Suprapubic skin (tissue), 4 donors: ENCODE results near the gene IL6ST.
"Not testable (repeated sequence)": the region's sequence is repeated elsewhere in the genome, so short reads cannot be mapped to it uniquely, and the experiment has no call there.

Experiments
- EP300 ChIP-seq: sonication (generic); formaldehyde crosslinking; IDR thresholded peaks from one replicate; pipeline ENCODE4 v1.6.1; 2017; ENCODE audit warnings: antibody characterized with exemption
- POLR2A ChIP-seq, 2 donors: fragments of 450-650 bp; IDR thresholded peaks; one replicate each; pipeline ENCODE4 v1.6.1; 2017; ENCODE audit warnings: antibody characterized with exemption in 2 of 2, mild to moderate bottlenecking in 2 of 2, moderate library complexity in 2 of 2
- POLR2AphosphoS5 ChIP-seq, 3 donors: sonication (generic); formaldehyde crosslinking; IDR thresholded peaks; one replicate each; pipeline ENCODE4 v1.6.1; 2017; ENCODE audit warnings: antibody characterized with exemption in 3 of 3
- TF ChIP-seq, protein P1 (sequence below), 2 donors: fragments of 200-600 bp in 1 of 2; fragments of 450-650 bp in 1 of 2; sonication (generic) in 1 of 2; IDR thresholded peaks; one replicate each; pipeline ENCODE4 v1.5.1; 2016 to 2019; ENCODE audit warnings: antibody characterized with exemption in 2 of 2, mild to moderate bottlenecking in 1 of 2, moderate library complexity in 1 of 2

DNA sequence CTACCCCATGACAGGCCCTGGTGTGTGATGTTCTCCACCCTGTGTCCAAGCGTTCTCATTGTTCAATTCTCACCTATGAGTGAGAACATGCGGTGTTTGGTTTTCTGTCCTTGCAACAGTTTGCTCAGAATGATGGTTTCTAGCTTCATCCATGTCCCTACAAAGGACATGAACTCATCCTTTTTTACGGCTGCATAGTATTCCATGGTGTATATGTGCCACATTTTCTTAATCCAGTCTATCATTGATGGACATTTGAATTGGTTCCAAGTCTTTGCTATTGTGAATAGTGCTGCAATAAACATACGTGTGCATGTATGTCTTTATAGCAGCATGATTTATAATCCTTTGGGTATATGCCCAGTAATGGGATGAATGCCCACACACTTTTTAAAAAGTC, 3.9 kb downstream of the IL6ST start:
- not testable (repeated sequence) for TF ChIP-seq POLR2A (IDR thresholded peaks at IDR 0.05); EP300; POLR2AphosphoS5 (IDR thresholded peaks at IDR 0.05)
- TF ChIP-seq, protein P1, sequence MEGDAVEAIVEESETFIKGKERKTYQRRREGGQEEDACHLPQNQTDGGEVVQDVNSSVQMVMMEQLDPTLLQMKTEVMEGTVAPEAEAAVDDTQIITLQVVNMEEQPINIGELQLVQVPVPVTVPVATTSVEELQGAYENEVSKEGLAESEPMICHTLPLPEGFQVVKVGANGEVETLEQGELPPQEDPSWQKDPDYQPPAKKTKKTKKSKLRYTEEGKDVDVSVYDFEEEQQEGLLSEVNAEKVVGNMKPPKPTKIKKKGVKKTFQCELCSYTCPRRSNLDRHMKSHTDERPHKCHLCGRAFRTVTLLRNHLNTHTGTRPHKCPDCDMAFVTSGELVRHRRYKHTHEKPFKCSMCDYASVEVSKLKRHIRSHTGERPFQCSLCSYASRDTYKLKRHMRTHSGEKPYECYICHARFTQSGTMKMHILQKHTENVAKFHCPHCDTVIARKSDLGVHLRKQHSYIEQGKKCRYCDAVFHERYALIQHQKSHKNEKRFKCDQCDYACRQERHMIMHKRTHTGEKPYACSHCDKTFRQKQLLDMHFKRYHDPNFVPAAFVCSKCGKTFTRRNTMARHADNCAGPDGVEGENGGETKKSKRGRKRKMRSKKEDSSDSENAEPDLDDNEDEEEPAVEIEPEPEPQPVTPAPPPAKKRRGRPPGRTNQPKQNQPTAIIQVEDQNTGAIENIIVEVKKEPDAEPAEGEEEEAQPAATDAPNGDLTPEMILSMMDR (IDR thresholded peaks at IDR 0.05), result not testable (repeated sequence)
